ENCODE data around the gene PPM1L.

The PPM1L gene

GRCh38 chr3:160851629-160852210, 95.7 kb downstream of the PPM1L start:
- H3K27ac ChIP-seq (replicated peaks), result no peak overlapping the region
- H3K27me3 ChIP-seq (ENCODE audit: insufficient read depth, poor library complexity, severe bottlenecking), result no peaks in the 10 kb centered on the region
- no peak for DNase-seq (ENCODE audit: low read depth in 1 of 2, low spot score in 1 of 2)
- TF ChIP-seq GABPA (IDR thresholded peaks at IDR 0.05; ENCODE audit: low read depth) (no peak), REST (IDR thresholded peaks at IDR 0.05; ENCODE audit: insufficient replicate concordance, low read depth) (no peak), POLR2AphosphoS5 (IDR thresholded peaks at IDR 0.05; ENCODE audit: low read depth) (no peak), CTCF (IDR thresholded peaks at IDR 0.05; ENCODE audit: insufficient read depth, low read length) (no peak), SPI1 (IDR thresholded peaks at IDR 0.05; ENCODE audit: borderline replicate concordance, low read depth) (no peak)
- H3K4me3 ChIP-seq (replicated peaks; ENCODE audit: insufficient read depth, low read length), result no peak overlapping the region

GRCh38 chr3:160852856-160853255, 96.8 kb downstream of the PPM1L start:
- no peak for DNase-seq (ENCODE audit: low read depth in 1 of 2, low spot score in 1 of 2)
- Histone ChIP-seq H3K27ac (replicated peaks) (no peak overlapping the region), H3K4me3 (replicated peaks; ENCODE audit: insufficient read depth, low read length) (no peak overlapping the region), H3K27me3 (ENCODE audit: insufficient read depth, poor library complexity, severe bottlenecking) (no peaks in the 10 kb centered on the region)
- TF ChIP-seq CTCF (IDR thresholded peaks at IDR 0.05; ENCODE audit: insufficient read depth, low read length), result no peak
- TF ChIP-seq POLR2AphosphoS5 (IDR thresholded peaks at IDR 0.05; ENCODE audit: low read depth), result no peak
- no peak for TF ChIP-seq SPI1 (IDR thresholded peaks at IDR 0.05; ENCODE audit: borderline replicate concordance, low read depth)
- no peak for TF ChIP-seq GABPA (IDR thresholded peaks at IDR 0.05; ENCODE audit: low read depth)
- TF ChIP-seq REST (IDR thresholded peaks at IDR 0.05; ENCODE audit: insufficient replicate concordance, low read depth), result no peak

GRCh38 chr3:160856450-160856849, 100.4 kb downstream of the PPM1L start:
- no peak overlapping the region for H3K27ac ChIP-seq (replicated peaks)
- no peak for TF ChIP-seq CTCF (IDR thresholded peaks at IDR 0.05; ENCODE audit: insufficient read depth, low read length)
- TF ChIP-seq REST (IDR thresholded peaks at IDR 0.05; ENCODE audit: insufficient replicate concordance, low read depth), result no peak
- TF ChIP-seq SPI1 (IDR thresholded peaks at IDR 0.05; ENCODE audit: borderline replicate concordance, low read depth), result no peak
- TF ChIP-seq POLR2AphosphoS5 (IDR thresholded peaks at IDR 0.05; ENCODE audit: low read depth), result no peak
- no peak for TF ChIP-seq GABPA (IDR thresholded peaks at IDR 0.05; ENCODE audit: low read depth)
- H3K4me3 ChIP-seq (replicated peaks; ENCODE audit: insufficient read depth, low read length), result no peak overlapping the region
- H3K27me3 ChIP-seq (ENCODE audit: insufficient read depth, poor library complexity, severe bottlenecking), result no peaks in the 10 kb centered on the region
- no peak for DNase-seq (ENCODE audit: low read depth in 1 of 2, low spot score in 1 of 2)
